Gastrocnemius medialis (tissue), 4 donors: Measurements from ENCODE around the gene SF1.

Experiments used
- CTCF ChIP-seq, 5 experiments: fragments of 450-650 bp in 3 of 5; fragments of 200-600 bp in 2 of 5; sonication (generic) in 2 of 5; IDR thresholded peaks in 4 of 5; conservative IDR thresholded peaks in 1 of 5; 1 replicate in 4 of 5; 2 replicates in 1 of 5; pipeline ENCODE4 v1.5.1; 2016 to 2019; ENCODE audit warnings: antibody characterized with exemption in 5 of 5, mild to moderate bottlenecking in 3 of 5, moderate library complexity in 3 of 5
- POLR2A ChIP-seq, 2 donors: fragments of 450-650 bp; IDR thresholded peaks; one replicate each; pipeline ENCODE4 v1.6.1; 2017; ENCODE audit warnings: antibody characterized with exemption in 2 of 2, mild to moderate bottlenecking in 2 of 2, moderate library complexity in 2 of 2

- TF ChIP-seq CTCF (IDR thresholded peaks at IDR 0.05 in 4 of 5, conservative IDR thresholded peaks at IDR 0.05 in 1 of 5) = no peak
- no peak for TF ChIP-seq POLR2A (IDR thresholded peaks at IDR 0.05)
Observed at GRCh38 chr11:64716473-64717267, 61.7 kb downstream of the SF1 start.
